HG03457 (cell line): Measurements from ENCODE around the gene HPD.

Source experiments
- ATAC-seq: cut with Tn5 transposase; IDR thresholded peaks from one replicate; pipeline ENCODE4 v1.9.1; 2021; ENCODE audit warnings: moderate number of reproducible peaks; ENCODE audit not compliant: unreplicated experiment

The HPD gene

DNA sequence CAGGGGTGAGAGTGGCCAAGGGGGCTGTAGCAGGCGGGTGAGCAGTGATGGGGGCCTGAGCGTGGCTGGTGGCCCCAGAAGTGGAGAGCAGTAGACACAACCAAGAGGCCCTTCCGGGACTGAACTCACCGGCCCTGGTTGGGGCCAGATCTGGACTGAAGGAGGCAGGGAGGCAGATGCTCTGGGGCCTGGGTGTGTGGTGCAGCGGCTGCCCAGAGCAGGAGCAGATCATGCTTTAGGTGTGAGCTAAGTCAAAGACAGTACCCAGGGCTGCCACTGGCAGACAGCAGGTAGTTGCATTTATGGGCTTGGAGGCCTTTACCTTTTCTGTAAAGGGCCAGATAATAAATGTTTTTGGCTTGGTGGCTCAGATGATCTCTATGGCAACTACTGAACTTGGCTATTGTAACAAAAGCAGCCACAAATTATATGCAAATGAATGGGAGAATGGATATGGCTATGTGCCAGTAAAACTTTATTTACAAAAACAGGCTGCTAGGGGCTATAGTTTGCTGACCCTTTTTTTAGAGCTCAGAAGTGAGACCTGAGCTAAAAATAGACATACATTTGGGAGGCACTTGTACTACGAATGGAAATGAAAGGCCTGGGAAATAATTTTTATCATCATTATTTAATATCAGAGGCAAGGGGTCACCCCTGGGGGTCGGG is 29.3 kb downstream of the HPD start:
- no peak for ATAC-seq

- no peak for ATAC-seq
These were observed 29.8 kb downstream of the HPD start for GRCh38 chr12:121828826-121829225.

DNA sequence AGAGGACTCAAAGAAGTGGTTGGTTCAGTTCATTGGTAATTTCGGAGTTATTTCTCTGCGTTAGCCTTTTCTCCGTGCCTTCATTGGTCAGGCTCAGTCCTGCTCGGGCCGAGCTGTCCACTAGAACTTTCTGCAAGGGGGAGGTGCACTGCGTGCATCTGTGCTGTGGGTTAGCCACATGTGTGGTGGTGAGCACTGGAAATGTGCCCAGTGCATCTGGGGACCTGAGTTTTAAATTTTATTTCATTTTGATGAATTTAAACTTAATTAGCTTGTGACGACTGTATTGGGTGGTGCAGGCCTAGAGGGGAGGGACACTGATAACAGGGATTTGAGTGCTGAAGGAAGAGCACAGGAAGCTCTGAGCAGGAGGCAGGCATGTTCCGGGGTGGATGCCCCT is 30.4 kb downstream of the HPD start:
- no peak for ATAC-seq

GRCh38 chr12:121827351-121828099 is 31.1 kb downstream of the HPD start:
- no peak for ATAC-seq

DNA sequence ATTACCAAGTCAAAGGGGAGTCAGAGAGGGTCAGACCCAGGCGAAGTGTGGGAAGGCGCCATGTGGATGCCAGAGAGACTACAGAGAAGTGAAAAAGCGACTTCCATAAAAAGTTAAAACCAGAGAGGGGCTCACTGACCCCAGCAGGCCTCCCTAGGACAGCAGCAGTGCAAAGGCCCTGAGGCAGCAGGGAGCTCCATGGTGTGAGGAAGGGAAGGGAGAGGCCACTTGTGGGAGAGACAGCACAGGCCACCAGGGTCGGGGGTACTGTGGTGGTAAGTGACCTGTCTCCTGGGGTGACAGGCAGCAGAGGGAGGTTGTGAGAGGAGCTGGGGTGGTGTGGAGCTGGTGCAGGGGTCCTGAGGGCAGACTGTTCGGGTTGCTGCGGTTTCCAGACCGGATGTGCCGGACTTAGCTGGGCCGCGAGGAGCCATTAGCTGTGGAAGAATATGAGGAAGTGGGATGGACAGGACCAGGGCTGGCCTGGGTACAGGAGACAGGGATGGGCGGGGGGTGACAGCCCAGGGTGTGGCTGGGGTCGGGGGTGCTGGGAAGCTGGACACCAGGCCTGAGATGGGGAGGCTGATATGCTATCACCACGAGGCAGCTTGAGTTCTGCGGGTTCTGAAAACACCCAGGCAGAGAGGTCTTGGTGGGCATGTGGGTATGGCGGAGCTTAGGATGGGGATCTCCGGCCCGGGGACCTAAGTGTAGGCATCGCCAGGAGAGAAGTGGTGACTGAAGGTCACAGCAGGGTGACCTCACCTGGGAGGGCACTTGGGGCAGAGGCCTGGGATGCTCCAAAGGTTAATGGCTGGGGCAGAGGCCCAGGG is 32.1 kb downstream of the HPD start:
- no peak for ATAC-seq

DNA sequence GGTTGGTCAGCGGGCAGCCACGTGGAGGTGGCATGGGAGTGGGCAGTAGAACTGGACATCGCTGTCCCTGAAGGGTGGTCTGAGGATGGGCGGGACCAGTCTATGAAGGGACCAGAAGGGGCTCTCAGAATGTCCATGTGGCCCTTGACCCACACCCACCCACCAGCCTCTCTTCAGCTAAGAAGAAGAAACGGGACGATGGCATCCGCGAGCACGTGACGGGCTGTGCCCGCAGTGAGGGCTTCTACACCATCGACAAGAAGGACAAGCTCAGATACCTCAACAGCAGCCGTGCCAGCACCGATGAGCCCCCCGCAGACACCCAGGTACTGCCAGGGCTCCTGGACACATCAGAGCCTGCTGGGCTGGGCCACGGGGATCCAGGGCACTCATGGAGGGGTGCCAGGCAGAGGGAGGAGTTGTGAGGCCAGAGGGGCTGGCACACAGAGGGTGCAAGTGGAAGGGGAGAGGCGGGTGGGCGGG is 33.6 kb downstream of the HPD start:
- no peak for ATAC-seq

- no peak for ATAC-seq
These were observed 34.9 kb downstream of the HPD start for GRCh38 chr12:121823727-121824115.

DNA sequence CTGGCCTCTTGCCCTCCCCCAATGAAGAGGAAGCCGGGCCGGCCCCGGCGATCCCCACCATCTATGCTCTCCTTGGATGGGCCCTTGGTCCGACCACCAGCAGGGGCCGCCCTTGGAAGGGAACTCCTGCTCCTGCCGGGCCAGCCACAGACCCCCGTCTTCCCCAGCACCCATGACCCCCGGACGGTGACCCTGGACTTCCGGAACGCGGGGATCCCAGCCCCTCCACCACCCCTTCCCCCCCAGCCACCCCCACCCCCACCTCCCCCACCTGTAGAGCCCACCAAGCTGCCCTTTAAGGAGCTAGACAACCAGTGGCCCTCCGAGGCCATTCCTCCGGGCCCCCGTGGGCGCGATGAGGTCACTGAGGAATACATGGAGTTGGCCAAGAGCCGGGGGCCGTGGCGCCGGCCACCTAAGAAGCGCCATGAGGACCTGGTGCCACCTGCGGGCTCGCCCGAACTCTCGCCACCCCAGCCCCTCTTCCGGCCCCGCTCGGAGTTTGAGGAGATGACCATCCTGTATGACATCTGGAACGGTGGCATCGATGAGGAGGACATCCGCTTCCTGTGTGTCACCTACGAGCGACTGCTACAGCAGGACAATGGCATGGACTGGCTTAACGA is 35.4 kb downstream of the HPD start:
- no peak for ATAC-seq

- no peak for ATAC-seq
These were observed 36.1 kb downstream of the HPD start for GRCh38 chr12:121822393-121823100.

GRCh38 chr12:121820056-121820455 is 38.6 kb downstream of the HPD start:
- ATAC-seq = no peak

- ATAC-seq = no peak
These were observed 39.3 kb downstream of the HPD start for GRCh38 chr12:121819212-121819949.

DNA sequence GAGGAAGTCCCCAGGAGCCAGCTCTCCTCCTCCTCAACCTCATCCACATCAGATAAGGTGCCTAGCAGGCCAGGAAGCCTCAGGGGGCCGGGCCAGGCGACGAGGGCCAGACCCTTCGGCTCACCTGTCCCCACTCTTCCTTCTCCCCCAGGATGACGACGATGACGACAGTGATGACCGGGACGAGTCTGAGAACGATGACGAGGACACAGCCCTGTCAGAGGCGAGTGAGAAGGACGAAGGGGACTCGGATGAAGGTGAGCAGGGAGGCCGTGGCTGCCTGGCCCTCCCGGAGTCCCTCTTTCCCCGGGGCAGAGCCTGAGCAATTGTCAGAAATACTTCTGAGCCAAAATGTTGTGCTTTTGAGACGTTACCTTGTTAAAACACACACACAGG is 41.0 kb downstream of the HPD start:
- no peak for ATAC-seq

- ATAC-seq = no peak
These were observed 41.6 kb downstream of the HPD start for GRCh38 chr12:121816925-121817647.

GRCh38 chr12:121815263-121815662 is 43.4 kb downstream of the HPD start:
- ATAC-seq = no peak

GRCh38 chr12:121814429-121815119 is 44.1 kb downstream of the HPD start:
- ATAC-seq = no peak

GRCh38 chr12:121813951-121814350 is 44.7 kb downstream of the HPD start:
- no peak for ATAC-seq

- no peak for ATAC-seq
These were observed 45.5 kb downstream of the HPD start for GRCh38 chr12:121812921-121813896.
